HS-5 (cell line): Measurements from ENCODE around the gene COL18A1.

Experiments used
- DNase-seq: peaks from one replicate; pipeline ENCODE4 v3.0.0-alpha.2; 2012; ENCODE audit warnings: low read depth

COL18A1 gene

DNA sequence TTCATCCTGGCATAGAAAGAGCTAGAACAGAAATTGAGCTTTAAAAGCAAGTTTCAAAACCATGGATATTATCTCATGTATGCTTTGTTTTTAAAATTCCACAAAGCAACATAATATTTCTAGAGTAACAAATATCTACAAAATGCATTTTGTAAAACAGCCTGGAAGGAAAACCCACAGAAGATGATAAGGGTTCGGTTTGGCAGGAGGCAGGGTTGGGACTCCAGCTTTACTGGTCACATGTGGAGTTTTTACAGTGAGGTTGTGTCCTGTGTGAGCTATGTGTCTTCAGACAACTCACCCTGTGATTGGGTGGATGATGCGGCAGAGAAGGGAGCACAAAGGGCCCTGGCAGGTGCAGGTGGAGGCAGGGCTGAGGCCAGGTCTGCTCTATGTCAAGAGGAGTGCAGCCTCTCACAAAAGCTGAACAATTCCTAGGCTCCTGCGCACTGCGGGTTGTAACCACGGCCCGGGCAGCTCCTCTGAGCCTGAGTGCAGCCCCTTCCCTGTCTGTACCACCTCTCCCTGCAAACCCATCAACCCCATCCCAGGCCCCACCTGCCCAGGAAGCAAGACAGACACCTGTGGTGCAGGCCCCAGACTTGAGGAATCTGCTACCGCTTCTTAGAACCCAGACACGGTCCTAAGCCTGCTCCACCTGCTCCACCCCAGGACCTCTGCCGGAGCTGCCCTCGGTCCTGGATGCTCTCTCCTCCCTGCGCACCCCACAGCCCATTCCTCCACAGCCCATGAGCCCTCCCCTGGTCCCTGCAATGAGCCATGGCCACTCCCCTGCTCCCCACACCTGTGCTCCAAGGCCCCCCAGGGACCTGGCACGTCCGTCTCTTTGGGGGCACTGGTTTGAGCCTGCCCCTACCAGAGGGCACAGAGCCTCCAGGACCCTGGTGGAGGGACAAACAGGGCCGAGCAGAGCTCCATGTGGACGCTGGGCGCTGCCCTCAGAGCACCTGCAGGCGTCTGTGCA is 2.8 kb upstream of the COL18A1 start:
- DNase-seq, result no peak

DNA sequence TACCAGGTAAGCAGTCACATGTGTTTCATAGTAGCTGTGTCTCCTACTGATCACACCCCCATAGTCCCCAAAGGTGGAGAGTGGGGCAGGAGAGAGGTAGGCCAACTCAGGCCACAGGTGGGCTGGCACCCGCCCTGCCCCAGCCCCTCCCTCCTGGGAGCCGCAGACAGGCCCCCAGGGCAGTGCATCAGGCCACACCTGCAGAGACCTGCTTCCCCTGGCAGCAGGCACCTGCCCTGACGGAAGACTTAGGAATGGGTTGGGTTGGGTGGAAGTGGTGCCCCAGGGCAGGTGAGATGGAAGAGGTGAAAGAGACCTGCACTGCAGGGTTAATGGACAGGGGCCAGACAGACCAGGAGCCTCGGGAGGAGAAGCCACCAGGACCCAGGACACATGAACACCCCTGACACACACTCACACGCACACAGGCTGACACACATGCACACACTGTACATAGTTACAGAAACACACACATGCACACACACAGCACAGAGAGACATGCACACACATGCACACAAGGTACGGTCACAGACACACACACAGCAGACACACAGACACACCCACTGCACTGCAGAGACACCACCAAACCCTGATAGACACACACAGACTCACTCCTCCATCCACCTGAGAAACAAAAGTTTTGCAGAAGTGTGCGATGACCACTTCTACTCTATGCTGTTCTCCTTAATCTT is 1.7 kb upstream of the COL18A1 start:
- DNase-seq, result no peak

DNA sequence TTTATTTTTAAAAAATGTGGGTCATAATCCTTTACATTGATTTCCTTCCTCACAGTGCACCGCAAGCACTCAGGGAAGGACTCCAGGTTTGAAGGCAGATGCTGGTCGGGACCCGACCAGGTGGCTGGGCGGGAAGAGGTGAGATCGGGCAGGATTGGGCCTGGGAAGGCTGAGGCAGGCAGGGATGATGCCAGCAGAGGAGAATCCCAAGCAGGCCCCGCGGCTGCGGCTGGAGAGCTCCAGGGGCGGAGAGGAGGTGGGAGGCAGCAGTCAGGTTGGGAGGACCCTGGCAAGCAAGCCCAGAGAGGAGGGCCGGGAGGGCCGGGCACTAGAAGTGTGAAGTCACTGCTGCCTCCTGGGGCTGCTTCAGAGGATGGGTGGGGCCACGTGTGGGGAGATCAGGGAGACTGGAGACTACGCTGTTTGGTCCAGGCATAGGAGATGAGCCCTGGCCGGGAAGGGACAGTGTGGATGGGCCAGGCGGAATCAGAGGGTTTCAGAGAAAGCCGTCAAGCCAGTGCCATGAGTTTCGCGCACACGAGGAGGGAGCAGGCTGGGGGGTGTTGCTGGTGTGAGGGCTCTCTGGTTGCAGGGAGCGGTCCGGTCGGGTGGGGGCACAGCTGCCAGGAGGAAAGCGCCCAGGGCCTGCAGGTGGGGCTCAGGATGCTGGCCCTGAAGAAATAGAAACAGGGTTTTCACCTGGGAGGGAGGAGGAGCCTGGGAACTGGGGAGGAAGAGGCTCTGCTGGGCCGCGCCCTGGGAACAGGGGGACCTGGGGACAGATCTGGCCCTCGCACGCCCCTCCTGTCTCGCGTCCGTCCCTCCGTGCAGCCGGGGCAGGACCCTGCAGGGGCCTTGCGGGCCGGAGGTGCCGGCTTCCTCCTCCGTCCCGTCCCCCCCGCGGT is 888 bp upstream of the COL18A1 start:
- no peak for DNase-seq

DNA sequence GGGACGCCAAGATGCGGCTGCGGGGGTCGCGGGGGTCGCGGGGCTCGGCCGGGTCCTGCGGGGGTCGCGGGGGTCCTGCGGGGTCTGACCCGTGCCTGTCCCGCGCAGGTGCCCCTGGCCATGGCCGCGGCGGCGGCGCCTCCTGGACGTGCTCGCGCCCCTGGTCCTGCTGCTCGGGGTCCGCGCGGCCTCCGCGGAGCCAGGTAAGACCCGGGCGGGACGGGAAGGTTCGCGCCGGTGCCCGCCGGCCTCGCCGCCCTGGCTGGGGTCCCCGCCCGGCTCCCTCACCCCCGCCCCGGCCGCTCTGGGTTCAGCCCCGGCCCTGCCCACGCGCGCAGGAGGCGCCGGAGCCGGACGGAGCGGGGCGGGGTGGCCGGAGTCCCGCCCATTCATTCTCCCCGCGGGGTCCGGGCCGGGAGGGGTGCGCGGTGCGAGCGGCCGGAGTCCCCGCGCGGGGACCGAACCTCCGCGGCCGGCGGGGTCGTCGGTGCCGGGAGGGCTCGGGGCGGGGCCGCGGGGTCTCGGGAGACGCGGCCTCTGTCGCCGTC is 380 bp downstream of the COL18A1 start:
- no peak for DNase-seq

DNA sequence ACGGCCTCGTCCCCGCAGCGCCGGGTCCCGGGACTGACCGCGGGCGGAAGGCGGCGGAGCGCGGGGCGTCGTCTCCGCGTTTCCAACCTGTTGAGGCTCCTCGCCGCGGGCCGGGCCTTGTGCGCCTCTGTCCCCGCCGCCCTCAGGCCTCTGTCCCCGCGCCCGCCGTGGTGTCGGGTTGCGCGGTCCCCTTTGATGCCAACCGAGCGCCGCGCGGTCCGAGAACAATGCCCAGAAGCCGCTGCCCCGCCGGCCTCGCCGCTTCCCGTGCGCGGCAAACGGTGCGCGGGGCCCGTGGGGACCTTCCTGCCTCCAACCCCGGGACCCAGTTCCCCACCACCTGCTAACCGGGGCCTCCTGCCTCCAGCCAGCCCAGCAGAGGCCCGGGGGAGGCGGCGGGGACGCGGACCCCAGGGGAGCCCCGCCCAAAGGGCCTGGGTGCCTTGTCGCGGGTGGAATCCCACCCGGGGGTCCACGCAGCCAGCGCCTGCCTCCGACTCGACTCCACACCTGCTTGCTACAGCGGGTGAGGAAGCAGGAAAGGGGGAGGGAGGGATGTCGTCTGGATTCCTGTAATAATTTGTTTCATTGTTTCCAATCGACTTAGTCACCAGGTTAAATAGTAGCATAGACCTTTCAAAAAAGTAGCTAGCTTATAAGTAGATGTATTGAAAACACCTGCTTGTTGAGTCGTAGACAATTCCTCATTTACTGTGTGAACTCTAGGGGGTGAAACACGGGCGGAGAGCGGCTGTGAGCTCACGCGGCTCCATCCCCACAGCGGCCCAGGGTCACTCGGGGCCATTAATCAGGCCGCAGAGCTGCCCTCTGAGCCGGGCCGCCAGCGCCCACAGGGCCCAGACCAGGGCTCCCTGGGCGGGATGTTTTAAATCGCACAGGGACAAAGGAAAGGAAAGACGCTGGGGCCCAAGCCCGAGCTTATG is 1.1 kb downstream of the COL18A1 start:
- no peak for DNase-seq

DNA sequence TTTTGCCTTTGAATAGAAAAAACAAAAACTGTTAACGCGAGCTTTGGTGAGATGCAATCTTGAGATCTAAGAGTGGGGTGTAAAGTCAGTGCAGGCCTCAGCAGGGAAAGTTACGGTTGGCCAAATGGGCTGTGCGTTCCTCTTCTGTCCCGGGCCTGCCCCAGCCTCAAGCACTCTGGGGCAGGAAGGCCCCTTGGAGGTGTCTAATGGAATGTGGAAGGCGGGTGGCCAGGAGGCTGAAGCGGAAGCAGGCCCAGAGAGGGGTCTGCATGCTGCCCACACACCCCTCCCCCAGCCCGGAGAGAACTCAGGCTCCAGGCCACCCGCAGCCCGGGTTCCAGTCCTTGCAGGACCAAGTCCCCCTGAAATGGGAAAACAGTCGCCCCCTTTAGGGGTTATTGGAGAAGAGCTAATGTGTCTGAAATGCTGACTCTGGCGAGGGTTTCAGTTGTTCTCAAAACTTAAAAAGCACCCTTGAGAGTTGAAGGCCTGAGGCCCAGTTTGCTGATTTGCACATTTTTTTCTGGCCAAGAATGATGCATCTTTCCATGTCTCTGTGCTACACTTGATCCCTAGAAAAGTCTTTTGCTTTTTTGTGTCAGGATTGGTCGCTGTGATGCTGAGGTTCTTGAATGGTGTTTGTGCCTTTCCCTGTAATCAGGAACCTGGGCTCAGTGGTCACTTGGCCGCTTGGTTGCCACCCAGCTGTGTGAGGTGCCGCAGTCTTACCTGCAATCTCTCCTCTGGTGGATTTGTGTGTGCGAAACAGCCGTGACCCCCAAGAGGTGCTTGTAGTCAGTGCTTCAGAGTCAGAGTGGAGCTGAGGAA is 2.0 kb downstream of the COL18A1 start:
- DNase-seq, result no peak

DNA sequence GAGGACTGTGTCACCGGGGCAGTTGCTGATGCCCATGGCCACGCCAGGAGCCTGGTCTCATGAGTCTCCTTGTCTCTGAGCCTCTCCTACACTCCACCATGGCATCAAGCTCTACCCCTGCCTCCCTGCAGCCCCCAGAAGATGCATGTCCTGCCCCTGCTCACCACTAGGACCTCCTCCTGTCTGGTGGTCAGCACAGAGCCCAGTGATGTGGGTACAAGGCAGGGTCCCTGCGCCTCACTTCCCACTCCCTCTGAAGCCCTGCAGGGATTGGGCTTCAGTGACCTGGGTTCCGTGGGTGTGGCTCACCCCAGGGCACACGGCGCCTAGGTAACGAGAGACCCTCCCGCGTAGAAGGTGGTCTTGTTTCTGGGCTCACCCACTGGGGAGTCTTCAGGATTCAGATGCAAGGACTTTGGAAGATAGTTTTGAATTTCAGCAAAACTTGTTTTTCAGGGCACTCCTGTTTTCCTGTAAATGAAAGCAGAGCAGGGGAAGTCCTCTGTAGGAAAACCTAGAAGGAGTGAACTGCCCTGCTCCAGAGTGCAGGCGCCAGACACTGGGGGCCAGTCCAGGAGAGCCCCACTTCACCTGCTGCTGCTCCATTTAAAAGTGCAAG is 2.8 kb downstream of the COL18A1 start:
- no peak for DNase-seq

DNA sequence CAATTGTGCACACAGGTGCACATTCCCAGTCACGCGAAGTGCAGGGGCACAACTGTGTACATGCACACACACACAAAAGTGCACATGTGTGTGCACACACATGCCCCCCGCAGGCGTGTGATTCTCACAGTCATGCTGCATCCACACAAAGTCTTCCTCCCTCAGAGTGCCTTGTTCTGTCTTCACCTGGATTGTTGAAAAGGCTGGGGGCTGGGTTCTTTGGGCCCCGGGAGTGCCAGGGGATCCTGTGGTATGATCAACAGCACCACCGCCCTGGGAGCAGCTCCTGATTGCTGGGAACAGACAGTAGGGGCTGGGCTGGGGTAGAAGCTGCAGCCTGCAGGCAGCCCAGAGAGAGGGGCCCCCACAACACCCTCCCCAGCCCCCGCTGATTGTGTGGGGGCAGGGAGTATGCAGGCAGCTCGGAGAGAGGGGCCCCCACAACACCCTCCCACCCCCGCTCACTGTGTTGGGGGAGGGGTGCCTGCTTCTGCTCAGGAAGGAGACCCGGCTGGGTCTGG is 3.4 kb downstream of the COL18A1 start:
- DNase-seq, result no peak

DNA sequence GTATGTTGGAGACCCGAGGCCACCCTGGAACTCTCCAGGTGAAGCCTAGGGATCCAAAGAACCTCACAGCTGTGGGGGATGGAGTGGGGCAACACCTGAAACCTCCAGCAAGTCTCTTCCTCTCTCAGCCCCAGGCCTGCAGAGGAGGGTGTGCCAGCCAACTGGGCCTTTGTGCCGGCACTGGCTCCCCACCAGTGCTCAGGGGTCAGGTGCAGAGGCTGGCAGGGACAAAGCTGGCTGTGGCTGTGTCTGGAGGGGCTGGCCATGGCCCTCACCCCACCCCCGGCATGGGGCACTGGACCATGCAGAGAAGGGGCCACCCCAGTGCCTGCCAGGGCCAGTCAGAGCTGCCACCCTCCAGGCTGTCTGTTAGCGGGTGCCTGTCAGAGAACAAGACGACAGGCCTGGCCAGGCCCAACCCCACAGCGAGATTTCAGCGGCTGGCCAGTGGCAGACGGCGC is 3.9 kb downstream of the COL18A1 start:
- DNase-seq, result no peak

DNA sequence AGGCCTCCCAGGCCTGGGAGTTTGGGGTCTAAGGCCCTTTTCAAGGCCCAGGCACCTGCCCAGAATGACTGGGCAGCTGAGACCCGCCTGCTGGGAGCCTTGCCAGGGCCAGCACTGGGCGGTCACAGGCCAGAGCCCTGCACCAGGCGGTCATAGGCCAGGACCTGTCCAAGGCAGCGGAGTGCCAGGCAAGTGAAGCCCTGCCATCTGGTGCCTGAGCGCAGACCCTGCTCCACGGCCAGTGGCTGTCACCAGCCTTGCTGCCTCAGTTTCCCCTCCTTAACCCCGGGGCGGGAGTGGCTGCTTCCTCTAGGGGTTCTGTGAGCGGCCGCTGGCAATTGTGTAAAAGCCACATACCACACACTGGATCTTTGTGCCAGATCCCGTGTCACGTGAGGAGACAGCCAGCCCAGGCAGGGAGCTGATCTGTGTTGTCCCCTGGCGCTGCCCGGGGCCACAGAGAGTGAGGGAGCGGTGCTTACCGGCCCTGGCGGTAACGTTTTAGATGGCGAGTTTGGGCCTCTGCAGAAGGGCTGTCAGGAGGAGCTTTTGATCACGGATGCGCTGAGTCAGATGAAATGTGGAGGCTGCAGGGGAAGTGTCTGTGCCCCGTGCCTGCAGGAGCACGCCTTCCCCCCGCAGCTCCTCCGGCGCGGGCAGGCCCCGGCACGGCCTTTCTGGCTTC is 4.6 kb downstream of the COL18A1 start:
- DNase-seq, result no peak

DNA sequence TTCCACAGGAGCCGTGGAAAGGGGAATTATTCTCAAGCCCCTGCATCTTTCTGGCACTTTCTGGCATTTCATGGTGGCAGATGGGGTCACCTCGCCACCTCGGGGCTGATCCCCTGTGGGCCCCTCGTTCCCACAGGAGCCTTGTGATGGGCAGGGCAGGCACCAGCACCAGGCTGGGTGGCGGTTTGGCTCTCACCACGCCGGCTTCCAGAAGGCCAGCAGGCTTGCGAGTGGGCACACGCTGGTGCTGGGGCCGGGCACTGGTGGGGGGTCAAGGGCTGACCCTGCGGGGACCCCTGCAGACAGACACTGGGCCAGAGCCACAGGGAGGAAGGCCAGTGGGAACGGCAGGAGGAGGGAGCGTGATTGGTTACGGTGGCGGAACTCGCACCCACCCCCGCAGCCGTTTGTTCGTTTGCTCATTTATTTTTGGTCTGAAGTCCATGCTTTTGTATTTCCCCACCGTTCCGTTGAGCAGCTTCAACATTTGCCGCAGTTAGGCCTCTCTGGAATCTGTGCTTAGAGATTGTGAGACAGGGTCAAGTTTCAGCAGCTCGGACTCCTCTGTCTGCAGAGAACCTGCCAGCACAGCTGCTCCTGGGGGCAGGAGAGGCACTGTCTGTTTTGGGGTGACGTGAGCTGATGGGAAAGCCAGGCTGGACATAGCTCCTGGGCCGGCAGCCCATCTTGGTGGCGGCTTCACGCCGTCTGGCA is 5.3 kb downstream of the COL18A1 start:
- no peak for DNase-seq

DNA sequence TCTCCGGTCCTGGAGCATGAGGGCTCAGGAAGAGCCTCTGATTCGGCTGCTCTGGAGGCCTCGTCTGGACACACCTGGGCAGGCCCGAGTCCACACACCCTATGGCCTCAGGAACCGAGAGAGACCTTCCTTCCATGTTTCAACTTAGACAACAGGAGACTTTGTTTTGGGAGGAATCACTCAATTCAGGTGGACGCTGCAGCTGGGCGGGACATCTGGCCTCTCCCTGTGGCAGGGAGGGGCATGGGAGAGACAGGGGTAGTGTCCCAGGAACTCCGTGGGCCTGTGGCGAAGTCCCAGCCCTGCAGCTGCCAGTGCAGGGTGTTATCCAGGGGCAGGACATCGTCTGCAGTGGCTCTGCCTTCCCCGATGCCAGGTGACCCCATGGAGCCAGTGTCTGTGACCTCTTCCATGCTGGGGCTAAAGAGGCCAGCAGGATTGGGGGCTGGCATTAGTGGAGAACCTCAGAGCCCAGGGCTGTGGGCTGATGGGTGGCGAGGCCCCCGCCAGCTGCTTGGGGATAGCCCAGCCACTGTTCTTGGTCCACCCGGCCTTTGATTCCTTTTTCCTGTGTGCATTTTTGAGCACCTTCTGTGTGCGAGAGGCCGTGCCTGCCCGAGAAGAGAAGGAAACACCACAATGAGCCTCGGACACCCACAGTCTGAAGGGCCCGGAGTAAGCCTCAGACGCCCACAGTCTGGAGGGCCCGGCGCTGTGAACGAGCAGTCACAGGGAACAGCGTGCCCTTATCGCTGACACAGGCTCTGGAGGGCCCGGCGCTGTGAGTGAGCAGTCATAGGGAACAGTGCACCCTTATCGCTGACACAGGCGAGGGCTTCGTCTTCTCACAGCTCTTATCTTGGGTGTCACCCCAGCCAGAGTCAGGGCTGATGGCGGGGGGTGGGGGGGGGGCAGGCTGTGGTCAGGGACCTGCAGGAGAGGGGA is 6.2 kb downstream of the COL18A1 start:
- no peak for DNase-seq

DNA sequence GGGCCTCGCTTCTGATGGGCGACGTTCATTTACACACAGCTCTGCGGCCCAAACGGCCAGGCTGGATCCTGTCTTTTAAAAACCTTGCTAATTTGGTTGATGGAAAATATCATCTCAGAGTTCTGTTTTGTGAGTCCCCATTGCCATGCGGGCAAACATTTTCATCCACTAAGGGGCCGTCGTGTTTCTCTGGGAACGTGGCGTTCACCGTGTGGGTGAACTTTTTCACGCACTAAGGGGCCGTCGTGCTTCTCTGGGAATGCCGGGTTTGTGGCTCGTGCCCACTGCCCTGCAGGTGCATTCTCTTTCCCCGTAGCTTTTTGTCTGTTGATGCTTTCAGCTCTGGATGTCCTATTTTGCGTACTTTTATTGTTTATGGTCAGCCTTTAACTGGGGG is 6.8 kb downstream of the COL18A1 start:
- DNase-seq, result no peak

DNA sequence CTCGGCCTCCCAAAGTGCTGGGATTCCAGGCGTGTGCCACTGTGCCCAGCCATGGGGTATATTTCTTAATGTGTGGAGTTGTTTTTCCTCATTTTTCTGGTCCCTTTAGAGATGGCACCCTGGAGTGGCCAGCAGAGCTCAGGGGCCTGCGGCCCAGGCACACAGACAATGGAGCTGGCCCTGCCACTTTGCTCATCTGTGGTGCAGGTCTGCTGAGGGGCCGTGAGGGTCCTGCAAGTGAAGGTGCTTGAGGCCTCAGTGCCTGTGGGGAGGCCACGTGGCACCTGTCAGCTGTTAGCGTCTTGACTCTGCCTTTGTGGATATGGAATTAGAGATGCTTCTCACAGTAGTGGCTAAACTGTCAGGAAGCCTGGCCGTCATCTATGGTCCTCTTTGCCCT is 7.5 kb downstream of the COL18A1 start:
- DNase-seq, result no peak

DNA sequence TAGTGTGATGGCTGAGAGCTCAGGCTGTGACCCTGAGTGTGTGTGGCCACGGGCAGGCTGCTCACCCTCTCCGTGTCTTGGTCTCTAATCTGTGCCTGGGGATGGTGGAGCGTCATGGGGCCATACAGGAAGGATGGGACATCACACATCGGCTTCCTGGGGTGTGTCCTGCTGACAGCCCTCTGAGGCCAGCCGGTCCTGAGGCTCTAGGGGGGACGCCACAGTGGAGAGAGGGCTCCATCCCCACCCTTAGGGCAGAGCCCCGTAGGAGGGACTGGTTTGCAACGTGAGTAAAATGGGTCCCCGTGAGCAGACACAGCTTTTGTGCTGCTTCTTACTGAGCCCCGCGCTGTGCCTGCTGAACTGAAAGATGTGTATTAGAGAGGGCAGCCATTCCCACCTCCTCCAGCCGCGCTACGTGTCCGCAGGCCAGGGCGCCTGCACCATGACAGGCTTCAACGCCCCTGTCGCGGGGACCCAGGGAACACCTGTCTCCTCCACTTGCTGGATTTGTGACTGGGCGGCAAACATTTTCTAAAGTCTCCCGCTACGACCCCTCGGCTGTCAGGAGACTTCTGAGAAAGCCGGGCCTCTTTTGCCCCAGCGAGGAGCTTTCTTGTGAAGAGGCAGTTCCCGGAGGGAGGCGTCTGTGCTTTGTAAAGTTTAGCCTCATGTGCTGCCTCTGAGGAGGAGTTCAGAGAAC is 8.1 kb downstream of the COL18A1 start:
- no peak for DNase-seq

DNA sequence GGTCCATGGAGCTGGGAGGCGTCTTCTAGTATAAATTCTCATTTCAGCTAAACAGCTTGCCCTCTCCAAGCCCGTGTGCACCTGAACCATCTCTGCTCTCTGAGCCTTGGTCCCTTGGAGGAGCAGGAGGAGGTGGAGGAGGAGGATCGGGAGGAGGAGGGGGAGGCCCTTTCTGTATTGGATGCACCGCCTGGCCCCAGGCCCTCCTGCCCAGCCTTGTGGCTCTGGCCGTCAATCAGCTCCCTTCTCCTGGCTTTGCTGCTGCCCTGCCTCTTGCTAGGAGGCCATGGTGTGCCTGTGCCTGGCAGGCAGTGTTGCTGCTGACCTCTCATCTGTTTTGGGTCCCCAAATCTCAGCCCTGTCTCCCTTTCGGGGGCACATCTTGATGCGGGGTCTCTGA is 9.0 kb downstream of the COL18A1 start:
- no peak for DNase-seq
